NCI-H2029 treated with DMSO at 0.1 percent for 48 hours (cell line): Measurements from ENCODE around the gene PRR32.
"Not testable (repeated sequence)": the region's sequence is repeated elsewhere in the genome, so short reads cannot be mapped to it uniquely, and the experiment has no call there.

Experiments used
- DNase-seq: peaks from one replicate; lab custom pipeline; 2025; lab: John Stamatoyannopoulos, UW

PRR32 gene

GRCh38 chrX:126819429-126819828, at the start of gene PRR32:
Gene PRR32, plus strand, starts transcription at chrX:126819729. Its CDS starts 115 bp downstream, at chrX:126819844.
- no peak for DNase-seq

DNA sequence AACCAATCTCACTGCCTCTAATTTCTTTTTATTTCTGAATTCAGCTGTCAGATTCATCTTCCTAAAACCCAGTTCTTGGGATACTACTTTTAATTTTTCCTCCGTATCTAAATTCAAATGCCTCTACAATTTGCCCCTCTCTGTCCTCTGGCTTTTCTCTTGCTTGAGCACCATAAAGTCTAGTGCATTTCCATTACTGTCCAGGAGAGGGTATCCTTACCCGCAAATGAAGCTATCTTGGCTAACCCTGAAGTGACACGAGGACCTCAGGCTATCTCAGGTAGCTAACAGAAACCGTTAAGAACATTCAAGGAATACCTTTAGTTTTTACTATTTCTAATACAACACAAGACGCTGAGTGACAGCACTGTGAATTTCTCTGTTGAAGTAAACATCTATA, 49.4 kb upstream of the PRR32 start:
- peak; percentile 16 for DNase-seq

DNA sequence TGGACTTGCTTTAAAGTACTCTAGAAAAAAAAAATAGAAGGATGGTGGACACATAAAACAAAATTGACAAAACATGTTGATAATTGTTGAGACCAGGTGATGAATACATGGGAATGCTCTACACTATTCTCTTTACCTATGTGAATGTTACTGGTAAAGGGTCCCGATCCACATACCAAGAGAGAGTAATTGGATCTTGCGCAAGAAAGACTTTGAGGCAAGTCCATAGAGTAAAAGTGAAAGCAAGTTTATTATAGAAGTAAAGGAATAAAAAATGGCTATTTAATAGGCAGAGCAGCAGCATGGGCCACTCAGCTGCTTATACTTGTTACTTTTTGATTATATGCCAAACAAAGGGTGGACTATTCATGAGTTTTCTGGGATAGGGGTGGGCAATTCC, 34.0 kb upstream of the PRR32 start:
- no peak for DNase-seq

DNA sequence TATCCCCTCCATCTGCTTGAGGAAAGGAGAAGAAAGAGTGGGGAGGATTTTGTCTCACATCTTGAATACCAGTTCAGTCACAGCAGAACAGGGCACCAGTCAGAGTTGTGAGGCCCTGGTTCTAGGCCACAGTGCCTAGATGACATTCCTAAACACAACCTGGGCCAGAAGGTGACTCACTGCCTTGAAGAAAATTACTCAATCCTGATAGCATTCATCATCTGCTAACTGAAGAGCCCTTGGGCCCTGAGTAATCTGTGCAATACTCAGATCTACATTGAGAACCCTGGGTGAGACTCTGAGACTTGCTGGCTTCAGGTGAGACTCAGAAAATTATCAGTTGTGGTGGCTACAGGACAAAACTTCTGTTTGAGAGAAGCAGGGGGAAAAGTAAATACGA, 20.5 kb upstream of the PRR32 start:
- DNase-seq: no peak

DNA sequence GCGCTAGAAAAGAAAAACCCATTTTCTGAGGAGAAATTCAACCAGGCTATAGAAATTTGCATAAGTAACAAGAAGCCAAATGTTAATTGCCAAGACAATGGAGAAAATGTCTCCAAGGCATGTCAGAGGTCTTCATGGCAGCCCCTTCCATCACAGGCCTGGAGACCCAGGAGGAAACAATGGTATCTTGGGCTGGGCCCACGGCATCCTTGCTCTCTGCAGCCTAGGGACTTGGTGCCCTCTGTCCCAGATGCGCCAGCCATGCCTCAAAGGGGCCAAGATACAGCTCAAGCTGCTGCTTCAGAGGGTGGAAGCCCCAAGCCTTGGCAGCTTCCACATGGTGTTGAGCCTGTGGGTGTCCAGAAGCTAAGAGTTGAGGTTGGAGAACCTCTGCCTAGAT, 12.7 kb upstream of the PRR32 start:
- DNase-seq: not testable (repeated sequence)

- DNase-seq: no peak
Observed at GRCh38 chrX:126815806-126816205, 3.7 kb upstream of the PRR32 start.

DNA sequence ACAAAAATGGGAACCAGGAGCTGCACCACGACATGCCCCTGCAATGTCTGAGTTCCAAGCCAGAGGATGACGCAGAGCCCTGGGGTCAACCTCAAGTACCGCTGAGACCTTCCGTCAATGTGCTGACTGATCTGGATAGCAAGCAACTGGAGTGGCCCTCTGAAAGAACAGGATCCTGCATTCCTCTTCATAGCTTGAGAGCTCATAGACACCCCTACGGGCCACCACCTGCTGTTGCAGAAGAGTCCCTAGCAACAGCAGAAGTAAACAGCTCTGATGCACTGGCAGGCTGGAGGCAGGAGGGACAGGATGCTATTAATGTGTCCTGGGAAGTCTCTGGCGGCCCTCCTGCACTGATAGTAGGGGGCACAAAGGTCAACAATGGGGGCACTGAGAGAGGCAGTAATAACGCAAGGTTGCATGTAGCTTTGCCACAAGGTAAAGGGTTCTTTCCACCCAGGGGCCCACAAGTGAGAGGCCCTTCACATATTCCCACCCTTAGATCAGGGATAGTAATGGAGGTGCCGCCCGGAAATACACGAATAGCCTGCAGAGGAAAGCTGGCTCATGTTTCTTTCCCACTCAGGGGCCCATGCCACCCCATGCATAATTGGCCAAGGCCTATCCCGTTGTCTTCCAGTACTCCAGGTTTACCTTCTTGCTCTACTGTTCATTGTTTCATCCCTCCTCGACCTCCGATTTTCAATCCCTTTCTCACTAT, 1.3 kb downstream of the PRR32 start:
- no peak for DNase-seq

- no peak for DNase-seq
Observed at GRCh38 chrX:126824338-126825007, 4.9 kb downstream of the PRR32 start.

GRCh38 chrX:126825566-126826193, 6.2 kb downstream of the PRR32 start:
- DNase-seq: no peak

GRCh38 chrX:126836186-126836585, 16.7 kb downstream of the PRR32 start:
- DNase-seq: peak; percentile 18

DNA sequence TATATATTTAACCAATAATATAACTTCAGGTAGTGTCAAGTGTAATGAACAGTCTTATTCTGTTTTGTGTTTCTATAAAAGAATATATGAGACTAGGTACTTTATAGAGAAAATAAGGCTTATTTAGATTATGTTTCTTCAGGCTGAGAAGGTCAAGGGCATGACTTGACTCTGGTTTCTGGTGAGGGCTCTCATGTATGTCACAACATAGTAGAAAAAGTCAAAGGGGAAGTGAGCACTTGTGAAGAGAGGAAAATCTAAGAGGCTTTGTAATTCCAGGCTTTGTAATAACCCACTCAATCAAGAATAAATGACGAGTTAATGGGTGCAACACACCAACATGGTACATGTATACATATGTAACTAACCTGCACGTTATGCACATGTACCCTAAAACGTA, 27.6 kb downstream of the PRR32 start:
- DNase-seq: peak; percentile 20

GRCh38 chrX:126855839-126856524, 36.5 kb downstream of the PRR32 start:
- DNase-seq: no peak
